Hematopoietic multipotent progenitor cell (in vitro differentiated cells): ENCODE data around the gene KLRC4. TPM values are rescaled to one million over a fixed set of nuclear protein-coding genes. Genes with fewer than 3 reads are reported as not detected.
A peak's percentile ranks its signal among the peaks of the same experiment; 100 is the strongest.
"Not testable (repeated sequence)": the region's sequence is repeated elsewhere in the genome, so short reads cannot be mapped to it uniquely, and the experiment has no call there.

Experiments used
- DNase-seq, 3 donors: peaks; one replicate each; pipeline ENCODE4 v3.0.0-alpha.2; 2011 to 2015; ENCODE audit warnings: low read depth in 2 of 3, low spot score in 2 of 3
- total RNA-seq: library from RNA; depleted of rRNA; stranded (reverse); fragments of >200 nt; gene quantifications from one replicate; pipeline ENCODE4 v1.2.3, GENCODE V29; 2012

The KLRC4 gene
- total RNA-seq, 1 donor = not detected

DNA sequence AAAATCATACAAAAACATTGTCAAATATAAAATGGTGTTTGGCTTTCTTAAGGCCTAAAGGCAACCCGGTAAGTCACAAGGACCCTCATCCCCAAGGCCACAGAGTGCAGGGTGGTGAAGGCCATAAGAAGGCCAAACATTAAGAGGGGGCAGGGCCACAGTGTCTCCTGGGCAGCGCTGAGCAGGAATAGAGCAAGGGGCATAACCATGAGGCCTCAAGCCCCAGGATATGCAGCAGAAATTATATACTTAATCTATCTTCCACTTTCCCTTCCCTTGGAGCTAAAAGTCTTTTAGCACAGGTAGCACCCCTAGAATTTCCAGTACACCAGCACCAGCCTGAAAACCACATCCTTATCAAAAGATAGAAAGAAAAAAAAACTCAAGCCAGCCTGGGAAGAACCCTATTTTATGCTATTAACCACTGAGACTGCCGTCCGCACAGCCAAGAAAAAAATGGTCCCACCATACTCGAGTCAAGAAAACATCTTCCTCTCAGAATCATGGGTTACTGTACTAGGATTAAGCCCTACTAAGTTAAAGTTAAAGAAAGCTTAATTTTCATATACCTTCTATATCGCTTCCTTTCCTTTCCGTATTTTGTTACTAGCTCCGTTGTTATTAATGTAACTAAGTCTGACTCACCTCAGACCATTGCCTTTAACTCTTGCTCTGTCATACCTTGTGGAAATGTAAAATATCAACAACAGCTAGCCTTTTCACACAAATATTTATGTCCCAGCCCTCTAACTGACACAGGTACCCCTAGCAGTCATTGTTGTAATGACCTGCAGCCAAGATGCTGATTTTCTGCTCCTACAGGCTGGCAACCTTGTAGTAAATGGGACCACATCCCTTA, 39.8 kb downstream of the KLRC4 start:
- DNase-seq = no peak

DNA sequence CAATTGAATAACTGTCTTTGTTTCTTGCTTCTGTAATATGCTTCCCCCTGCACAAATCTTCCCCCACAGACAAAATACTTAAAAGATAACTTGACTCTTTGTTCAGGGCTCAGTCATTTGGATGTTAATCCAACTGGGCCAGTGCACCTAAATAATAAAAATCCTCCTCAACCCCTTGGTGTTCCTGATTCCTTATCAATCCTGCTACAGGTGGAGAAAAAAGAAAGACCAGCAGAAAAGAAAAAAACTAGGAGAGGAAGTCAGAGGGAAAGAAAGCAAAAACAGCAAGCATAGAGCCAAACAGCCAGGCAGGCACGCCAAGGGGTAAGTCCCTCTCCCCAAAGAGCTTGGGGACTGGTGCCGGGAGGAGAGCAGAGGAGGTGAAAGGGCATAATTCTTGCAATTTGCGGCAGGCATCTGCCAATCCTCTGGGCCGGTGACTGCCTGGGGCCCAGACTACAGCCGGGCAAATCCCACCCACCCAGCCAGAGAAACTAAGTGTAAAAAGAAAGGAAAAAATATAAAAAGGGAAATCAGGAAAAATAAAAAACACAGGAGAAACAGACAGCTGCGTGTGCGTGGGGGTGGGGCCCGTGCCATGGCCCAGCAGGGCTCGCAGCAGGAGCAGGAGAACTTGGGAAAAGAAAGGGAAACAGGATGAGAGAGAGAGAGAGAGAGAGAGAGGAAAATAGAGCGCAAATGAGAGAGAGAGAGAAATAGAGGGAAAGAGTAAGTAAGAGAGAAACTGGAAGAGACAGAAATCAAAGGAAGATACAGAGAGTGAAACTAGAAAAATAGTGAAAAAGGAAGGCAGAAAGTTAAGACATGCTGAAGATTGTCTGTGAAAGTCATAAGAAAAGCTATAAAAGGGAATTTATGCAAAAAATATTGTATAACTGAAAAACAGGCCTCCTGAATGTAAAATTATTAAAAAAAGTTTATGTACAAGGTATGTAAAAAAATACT, 41.1 kb downstream of the KLRC4 start:
- no peak for DNase-seq

DNA sequence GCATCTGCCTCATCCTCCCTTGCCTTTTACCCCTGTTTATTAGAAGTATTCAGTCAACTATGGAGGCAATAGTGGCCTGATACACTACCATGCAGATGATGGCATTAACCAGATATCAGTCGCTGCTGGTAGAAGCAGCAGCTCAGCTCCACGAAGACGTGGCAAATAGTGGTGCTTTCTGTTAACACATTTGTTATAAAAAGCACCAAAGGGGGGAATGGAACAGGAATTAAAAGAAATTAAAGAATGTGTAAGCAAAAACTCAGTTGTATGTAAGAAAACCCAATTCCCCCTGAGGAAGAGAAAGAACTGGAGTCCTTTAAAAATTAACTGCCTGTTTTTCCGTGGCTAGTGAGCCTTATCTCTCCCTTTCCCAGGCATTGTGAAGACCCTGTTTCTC, 41.8 kb downstream of the KLRC4 start:
- DNase-seq = not testable (repeated sequence)

DNA sequence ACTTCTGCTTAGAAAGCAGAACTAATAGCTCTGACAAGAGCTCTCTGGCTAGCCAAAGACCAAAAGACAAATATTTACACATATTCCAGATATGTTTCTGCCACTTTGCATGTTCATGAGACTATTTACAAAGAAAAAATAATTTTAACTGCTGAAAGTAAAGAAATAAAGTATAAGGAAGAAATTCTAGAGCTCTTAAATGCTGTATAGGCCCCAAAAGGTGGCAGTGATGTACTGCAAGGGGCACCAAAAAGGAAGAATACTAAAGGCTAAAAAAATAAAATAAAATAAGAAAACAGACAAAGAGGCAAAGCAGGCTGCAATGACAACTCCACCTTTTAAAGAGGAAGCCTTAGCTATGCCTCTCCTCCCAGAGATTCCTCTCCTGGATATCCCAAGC, 42.7 kb downstream of the KLRC4 start:
- peak in 2 of 3 donors; percentile 66 to 85 for DNase-seq

DNA sequence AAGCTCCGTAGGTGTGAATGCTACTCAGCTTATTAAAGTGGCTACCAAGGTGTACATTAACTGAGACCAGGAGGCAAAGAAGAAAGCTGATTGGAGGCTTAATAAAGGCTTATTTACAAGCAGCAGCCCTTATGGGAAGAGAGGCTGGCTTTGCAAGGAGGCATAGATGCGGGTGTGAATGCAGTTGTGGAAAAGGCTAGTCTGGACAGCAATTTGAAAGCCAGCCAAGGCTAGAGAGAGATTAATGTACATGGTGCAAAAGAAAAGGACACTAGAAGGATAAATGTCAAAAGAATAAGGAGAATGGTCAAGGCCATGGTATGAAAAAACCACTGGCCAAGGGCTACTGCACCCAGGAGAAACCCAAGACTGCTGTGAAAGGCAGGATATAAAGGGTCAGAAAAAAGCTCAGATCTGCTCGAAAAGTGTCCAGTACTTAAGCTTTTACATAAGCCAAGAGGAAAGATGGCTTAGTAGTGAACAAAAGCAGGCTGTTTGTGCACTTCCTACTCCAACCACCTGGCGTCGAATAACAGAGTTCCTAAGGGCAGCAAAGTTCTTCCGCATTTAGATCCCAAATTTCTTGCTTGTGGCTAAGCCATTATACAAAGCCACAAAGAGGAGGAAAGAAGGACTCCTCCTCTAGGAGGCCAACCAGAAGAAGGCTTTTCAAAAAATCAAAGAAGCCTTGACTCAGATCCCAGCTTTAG, 43.7 kb downstream of the KLRC4 start:
- DNase-seq = peak in 1 of 3 donors; percentile 33

DNA sequence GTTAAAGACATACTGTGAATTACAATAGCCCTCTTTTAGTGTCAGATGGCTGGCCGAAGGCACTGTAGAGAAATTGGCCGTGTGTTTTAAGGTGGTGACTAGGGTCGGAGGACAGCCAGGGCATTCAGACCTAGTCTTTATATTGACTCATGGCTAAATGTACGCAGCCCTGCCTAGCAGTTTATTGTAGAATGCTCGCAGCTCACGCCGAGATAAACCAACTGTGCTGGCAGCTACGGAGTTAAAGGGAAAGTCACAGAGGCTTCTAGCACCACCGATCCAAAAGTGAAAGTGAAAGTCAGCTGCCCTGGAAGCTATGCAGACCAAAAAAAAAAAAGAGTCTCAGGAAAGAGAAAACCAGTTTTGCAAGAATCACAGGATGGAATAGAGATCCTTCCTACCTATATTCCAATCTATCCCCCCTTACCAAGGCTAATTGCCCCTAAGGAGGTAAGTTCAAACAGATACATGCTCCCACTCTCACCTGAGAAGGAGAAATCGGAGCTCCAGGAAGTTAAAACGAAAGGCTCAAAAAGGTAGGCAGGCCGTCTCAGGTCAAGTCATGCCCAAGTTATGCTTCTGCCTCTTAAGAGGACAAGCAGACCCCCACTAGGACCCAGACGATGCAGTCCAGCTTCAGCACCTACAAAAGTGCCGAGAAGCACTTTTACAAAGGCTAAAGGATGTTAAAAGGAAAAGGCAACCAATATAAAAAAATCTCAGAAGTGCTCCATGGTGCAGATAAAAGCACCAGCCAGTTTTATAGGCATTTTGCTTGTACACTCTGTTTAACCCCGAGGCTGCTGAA, 44.5 kb downstream of the KLRC4 start:
- peak; percentile 53 to 91 (median 87) for DNase-seq

DNA sequence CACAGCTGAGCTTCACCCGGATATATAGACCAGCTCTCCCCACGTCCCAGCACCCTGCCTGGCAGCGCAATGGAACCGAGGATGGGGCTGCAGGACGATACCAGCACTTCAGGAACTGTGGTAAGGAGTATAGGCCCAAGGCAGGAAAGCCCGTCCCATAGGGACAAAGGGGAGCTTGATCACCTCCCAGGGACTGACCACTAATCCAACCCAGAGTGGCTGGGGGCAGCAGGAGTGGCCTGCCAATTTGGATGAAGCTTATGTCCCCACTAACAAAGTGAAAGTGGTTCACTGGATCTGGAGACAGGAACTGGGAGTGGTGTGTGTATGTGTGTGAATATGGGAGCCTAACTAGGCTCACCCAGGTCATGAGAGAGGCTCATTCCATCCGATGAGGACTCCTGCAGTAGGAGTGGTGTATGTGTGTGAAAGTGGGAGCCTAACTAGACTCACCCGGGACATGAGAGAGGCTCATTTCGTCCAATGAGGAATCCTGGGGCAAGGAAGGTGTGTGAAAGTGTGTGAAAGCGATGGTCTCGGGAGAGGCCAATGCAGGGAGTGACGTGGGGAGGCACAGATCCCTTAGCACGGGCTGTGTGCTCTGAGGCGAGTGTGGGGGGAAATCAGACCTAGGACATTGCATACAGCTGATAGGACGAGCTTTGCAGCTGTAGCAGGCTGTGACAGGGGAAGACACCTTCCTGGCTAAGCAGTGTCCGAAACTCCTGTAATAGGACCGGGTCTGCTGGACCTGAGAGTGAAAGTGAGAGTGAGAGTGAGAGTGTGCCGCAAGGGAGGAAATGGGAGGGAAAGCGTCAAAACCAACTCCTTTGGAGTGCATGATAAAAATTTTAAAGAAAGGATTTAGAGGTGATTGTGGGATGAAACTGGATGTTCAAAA, 45.4 kb downstream of the KLRC4 start:
- peak; percentile 25 to 45 (median 31) for DNase-seq

DNA sequence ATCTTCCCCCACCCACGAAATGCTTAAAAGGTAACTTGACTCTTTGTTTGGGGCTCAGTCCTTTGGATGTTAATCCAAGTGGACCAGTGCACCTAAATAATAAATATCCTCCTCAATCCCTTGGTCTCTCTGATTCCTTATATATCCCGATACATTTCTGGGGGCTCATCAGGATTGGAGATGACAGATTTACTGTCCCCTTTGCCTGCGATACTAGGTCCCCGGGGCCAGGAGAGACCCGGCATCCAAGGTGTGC, 46.0 kb downstream of the KLRC4 start:
- no peak for DNase-seq

DNA sequence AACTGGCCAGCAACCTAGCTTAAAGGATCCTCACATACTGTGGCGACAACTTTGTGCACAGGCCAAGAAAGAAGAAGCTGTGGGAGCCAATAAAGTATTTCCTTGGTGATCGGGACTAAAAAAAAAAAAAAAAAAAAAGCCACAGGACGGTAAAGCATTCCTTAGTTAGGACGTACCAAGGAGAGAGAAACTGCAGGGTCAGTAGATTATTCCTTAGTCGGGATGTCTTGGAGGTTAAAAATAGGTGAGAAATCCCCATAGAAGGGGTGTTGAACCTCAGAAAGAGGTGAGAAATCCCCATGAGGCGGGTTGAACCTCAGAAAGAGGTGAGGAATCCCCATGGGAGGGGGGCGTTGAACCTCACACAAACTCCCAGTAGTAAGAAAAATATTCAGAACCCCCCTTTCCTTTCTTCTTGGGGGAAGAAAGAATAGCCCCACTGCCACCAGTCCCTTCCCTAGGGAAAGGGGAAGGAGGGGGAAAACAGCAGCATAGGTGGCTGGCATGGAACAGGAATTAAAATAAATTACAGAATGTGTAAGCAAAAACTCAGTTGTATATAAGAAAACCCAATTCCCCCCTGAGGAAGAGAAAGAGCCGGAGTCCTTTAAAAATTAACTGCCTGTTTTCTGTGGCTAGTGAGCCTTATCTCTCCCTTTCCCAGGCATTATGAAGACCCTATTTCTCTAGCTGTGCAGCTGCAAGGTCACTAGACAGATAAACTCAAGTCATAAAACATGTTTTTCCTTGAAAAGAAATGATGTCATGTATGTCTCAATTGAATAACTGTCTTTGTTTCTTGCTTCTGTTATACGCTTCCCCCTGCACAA, 46.5 kb downstream of the KLRC4 start:
- DNase-seq = peak in 1 of 3 donors; percentile 43

DNA sequence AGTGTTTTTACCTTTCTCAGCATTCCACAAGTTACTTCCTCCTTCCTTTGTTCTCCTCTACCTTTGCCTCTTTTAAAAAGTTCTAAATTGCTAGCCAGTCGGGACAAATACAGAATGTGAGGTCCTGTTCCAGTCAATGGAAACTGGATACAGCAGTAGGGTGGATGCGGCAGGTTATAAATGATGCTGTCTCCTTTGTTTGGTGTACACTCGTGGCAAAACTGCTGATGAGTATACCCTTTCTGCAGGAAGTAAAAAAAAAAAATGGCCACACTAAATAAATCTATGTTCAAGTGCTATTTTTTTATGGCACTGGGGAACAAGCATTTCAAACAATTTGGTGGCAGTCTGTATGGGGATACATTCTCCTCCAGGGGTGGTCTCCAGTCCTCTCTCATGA, 47.2 kb downstream of the KLRC4 start:
- no peak for DNase-seq

DNA sequence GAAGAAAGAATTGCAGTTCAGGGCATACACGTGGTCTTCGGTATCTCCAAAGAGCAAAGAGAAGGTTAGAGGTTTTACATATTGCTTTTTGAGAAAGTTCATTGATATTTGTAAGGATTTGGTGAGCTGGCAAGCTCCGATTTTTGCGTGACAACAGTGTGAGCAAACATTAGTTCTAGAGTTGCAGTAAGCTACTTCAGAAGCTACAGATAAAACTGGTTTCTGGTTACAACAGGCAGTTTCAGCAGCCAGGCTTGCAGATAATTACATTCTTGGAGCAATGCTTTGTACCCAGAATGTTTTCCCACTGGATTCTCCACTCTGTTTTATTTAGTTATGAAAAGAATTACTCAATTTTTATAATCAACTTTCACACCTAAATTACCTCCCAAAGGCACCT, 47.9 kb downstream of the KLRC4 start:
- DNase-seq = no peak

DNA sequence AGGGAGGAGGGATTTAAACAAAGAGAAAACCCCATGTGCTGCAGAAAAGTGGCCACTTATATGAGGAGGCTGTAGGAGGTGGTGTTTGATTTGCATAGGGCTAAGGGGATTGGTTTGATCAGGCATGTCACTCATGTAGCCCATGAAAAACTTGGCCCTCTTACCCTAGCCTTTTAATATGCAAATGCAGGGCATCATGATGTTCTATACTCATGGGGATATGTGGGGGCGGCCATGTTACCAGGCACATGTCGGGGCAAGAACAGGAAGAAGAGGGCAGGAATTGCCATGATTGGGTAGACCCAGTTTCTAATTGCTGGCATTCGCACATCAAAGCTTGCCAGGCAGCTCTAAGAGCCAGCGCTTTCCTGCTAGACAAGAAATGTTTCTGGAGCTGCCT, 48.5 kb downstream of the KLRC4 start:
- DNase-seq = no peak

DNA sequence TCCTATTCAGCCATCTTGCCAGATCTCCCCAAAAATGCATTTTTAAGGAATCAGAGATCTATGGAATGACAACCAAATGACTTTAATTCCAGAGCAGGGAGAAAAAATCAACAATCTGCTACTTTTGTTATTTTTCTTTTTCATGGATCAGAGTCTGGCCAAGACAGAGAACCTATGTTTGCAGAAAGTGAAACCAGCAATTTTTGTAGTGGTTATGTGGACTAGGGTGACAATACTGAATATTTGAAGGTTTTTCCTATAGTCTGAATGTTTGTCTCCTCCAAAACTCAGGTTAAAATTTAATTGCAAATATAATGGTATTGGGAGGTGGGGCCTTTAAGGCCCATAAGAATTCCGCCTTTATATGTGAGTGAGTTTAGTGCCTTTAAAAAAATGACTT, 50.6 kb downstream of the KLRC4 start:
- no peak for DNase-seq

DNA sequence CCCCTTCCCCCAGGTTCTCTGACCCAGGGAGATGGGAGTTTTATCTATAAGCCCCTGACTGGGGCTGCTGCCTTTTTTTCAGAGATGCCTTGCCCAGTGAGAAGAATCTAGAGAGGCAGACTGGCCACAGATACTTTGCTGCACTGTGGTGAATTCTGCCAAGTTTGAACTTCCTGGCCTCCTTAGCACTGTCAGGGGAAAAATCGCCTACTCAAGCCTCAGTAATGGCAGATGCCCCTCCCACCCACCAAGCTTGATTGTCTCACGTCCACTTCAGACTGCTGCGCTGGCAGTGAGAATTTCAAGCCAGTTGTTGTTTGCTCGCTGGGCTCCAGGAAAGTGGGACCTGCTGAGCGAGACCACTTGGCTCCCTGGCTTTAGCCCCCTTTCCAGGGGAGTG, 51.4 kb downstream of the KLRC4 start:
- no peak for DNase-seq
